GM21381 (cell line): ENCODE data around the gene LMO1.

Experiments used
- ATAC-seq: cut with Tn5 transposase; IDR thresholded peaks from one replicate; pipeline ENCODE4 v1.9.1; 2021; ENCODE audit warnings: mild to moderate bottlenecking, moderate library complexity; ENCODE audit not compliant: unreplicated experiment

LMO1 gene

GRCh38 chr11:8288824-8289491 is 25.3 kb upstream of the LMO1 start:
- no peak for ATAC-seq

- ATAC-seq = no peak
These were observed 24.6 kb upstream of the LMO1 start for GRCh38 chr11:8288166-8288772.

- ATAC-seq = no peak
These were observed 24.0 kb upstream of the LMO1 start for GRCh38 chr11:8287703-8288102.

DNA sequence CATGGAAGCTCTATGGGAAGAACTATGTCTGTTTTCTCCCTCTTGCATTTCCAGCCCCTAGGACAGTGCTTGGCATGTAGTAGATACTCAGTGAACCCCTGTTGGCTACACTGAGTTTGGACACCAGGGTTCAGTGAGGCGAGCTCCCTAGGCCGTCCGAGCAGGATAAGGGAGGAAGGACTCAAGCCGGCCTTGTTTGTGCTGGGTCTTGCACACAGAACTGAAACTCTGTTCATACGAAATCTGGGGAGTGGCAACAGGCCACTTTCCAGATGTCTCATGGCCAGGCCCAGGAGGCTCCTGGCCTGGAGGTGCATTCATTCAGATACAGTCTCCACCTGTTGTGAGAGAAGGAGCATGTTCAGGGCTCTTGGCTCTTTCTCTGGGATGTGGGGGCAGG is 23.6 kb upstream of the LMO1 start:
- no peak for ATAC-seq

DNA sequence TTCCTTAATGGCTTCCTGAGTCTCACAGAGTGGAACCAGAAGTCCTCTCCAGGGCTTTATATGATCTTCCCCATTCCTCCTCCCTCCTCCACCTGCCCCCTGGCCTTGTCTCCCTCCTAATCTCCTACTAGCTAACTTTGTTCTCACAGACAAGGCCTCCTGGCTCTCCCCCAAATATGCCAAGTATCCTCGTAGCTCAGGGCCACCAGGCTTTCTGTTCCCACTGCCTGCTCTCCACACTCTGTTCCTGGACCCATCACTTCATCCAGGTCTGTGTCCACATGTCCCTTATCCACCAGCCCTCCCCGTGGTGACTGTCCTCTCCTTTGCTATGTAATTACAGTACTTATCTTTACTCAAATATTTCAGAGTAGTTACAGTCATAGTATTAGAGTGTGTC is 23.2 kb upstream of the LMO1 start:
- ATAC-seq = no peak

DNA sequence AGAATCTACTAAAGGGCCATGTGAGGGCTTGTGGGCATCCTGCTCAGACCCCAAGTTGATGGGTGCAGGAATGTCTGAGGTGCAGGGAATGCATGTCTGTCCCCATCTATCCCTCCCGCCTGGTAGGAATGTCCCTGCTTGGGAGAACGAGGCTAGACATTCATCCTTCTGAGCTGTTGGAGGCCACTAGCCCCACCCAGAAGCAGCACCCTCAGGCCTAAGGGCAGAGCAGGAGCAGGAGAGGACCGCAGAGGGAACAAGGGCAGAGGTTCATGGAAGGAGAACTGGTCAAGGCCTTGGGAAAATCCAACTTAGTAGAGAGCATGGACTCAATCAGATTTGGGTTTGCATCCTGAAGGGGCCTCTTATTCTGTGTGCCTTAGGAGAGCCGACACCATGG is 22.1 kb upstream of the LMO1 start:
- no peak for ATAC-seq

- no peak for ATAC-seq
These were observed 21.6 kb upstream of the LMO1 start for GRCh38 chr11:8285228-8285627.

DNA sequence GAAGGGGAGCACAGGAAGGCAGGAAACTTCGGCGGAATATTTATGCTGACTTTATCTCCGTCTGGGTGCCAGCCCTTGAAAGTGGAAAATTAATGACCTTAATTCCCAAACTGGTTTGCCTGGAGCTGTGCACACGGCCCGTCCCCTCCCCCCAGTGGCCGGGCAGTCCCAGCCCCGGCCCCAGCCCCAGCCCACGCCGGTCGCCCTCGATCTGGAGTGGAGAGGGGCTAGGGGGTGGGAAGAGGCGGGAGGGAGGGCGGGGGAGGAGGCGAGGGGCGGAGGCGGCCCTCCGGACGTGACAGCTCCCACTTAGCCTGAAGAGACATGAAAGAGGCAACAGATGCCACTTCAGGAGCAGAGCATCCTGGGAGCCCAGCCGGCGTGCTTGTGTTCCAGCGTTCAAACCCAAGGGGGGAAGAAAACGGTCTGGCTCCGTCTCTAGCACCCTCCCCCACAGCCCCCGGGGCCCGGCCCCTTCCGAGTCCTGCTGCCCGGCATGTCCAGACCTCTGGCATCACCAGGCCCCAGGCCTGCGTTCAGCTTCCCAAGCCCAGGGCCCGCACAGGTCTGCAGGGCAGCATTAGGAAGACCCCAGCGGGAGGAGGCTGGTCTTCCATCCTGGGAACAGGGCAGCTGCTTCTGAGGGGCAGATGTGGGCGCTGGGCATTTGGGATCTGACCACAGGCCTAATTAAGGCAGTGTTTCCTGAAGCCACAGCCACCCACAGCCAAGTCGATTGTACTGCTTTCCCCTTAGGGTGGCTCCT is 20.0 kb upstream of the LMO1 start:
- no peak for ATAC-seq

DNA sequence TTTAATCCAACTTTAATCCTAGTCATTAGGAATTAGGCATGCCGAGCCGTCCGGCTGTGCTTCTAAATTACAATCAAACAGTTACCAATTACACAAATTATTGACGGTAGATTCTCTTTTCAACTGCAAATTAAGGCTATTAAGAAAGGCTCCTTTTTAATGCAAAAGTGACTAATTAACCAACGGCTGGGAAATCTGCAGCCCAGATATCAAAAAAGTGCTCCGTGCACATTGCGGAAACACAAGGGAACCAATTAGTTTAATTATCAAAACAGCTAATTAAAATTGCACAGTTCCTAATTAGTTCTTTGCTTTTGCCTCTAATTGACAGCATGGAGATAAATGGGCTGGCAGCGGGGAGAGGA is 19.4 kb upstream of the LMO1 start:
- ATAC-seq = no peak

GRCh38 chr11:8282631-8283030 is 19.0 kb upstream of the LMO1 start:
- no peak for ATAC-seq

GRCh38 chr11:8281266-8281665 is 17.6 kb upstream of the LMO1 start:
- no peak for ATAC-seq

DNA sequence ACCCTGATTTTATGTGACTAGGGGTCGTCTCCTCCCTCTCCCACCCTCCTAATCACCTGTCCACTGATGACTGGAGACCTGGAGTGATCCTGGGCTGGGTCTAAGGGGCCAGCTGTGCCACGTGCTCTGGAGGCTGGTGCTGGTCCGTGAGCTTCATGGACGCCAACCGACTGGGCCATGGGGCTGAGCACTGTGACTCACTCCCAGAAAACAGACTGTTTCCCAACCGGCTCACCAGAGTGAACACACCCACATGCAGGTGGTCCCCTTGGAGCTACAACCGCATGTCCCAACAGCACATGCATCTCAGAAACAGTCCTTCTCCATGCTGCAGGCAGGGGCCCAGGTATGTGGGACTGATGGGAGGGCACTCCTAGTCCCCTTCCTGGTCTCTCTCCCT is 14.0 kb upstream of the LMO1 start:
- ATAC-seq = no peak

GRCh38 chr11:8276528-8276927 is 12.8 kb upstream of the LMO1 start:
- ATAC-seq = no peak

- no peak for ATAC-seq
These were observed 9.6 kb upstream of the LMO1 start for GRCh38 chr11:8273287-8273686.

DNA sequence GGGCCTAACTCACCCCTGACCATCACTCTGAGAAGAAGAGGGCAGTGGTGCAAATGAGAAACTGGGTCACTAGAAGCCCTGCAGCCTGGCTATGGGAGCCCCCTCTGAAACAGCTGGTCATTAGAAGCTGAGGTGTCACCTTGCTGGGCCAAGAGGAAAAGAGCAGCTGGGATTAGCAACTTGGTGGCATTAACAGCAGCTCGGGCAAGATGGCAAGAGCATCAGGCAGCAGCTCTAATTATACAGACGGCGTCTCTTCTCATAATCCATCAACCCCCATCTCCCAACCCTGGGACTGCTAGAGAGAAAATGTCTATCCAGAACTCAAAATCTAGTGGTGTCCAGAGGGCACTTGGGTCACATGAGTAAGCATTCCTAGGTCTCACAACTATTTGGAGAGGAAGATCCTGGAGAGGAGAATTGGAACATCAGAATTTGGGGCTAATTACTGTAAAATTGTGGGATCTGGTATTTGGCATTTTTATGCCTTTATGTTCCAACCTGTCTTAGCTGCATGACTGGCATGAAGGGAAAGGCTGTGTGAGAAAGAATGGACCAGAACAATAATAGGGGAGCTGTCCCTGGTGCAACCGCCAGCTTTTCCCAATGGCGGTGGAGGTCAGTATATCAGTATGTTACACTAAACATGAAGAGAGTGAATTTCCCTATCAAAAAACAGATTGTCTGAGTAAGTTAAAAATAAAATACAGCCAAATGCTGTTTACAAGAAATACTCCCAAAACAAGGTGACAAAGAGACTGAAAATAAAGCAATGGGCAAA is 7.6 kb upstream of the LMO1 start:
- no peak for ATAC-seq

- no peak for ATAC-seq
These were observed 6.0 kb upstream of the LMO1 start for GRCh38 chr11:8269636-8270035.

DNA sequence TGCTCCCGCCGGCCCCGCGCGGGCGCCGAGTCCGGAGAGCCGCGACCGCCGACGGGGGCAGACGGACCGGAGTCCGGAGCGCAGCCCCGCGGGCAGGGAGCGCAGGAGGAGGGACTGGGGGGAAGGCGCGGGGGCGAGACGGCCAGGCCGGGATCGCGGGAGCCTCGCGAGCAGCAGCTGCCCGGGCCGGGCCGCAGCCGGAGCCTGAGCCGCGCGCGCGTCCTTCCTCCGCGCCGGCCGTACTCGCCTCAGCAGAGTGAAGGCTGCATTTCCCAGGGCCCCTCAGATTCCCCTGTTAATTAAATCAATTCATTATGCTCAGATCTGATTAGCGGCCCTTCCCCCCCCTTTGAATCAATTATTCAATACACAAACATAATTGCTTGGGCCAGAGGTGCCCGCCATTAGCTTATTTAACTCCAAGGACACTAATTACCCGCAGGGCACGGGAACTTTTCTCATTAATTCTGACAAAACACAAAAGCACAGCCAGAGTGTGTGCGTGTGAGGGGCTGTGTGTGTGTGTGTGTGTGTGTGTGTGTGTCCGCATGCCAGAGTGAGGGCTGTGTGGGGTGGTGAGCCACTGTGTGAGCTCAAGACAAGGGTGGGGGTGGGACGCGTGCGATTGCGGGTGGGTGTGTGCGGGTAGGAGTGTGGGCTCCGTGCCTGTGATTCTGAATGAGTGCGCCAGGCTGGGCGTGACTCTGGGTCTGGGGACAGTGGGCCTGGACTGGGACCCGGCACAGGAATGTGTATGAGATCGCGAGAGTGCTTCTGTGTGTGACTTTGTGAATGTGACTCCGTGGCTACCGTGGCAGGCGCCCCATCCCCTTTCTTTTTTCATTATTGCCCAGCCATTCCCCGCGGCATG is 5.1 kb upstream of the LMO1 start:
- no peak for ATAC-seq

DNA sequence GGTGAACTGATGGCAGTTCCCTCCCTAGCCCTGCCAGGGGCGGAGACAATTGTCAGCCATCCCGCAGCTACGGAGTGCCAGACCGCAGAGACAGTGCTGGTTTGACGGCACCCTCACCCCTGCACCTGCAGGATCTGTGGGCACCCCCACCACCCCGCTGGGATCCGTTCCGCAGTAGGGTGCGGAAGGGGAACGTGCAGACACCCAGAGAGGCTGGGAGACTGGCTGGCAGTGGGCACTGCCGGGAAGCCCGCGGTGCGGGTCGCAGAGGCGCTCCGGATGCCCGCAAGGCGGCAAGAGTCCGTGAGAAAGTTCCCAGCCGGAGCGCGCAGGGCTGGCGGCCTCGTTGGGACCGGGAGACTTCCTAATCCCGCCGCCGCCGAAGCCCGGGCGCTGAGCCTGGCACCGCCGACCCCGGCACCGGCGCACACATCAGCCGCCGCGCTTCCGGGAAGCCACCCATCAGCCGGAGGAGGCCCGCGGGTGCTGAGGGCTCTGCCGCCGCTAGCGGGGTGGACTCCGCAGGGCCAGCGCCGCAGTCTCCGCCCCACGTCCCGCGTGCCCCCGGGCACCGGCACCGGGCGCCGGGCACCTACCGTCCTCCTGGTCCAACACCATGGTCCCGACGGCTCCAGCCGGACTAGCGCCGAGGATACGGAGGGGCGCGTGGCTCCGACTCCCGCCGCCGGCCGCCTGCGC is 4.3 kb upstream of the LMO1 start:
- ATAC-seq = no peak

- ATAC-seq = no peak
These were observed 3.6 kb upstream of the LMO1 start for GRCh38 chr11:8267280-8267679.
